Measurements from ENCODE around the gene ZNF385A.
"Not testable (repeated sequence)": the region's sequence is repeated elsewhere in the genome, so short reads cannot be mapped to it uniquely, and the experiment has no call there.

Gene ZNF385A

DNA sequence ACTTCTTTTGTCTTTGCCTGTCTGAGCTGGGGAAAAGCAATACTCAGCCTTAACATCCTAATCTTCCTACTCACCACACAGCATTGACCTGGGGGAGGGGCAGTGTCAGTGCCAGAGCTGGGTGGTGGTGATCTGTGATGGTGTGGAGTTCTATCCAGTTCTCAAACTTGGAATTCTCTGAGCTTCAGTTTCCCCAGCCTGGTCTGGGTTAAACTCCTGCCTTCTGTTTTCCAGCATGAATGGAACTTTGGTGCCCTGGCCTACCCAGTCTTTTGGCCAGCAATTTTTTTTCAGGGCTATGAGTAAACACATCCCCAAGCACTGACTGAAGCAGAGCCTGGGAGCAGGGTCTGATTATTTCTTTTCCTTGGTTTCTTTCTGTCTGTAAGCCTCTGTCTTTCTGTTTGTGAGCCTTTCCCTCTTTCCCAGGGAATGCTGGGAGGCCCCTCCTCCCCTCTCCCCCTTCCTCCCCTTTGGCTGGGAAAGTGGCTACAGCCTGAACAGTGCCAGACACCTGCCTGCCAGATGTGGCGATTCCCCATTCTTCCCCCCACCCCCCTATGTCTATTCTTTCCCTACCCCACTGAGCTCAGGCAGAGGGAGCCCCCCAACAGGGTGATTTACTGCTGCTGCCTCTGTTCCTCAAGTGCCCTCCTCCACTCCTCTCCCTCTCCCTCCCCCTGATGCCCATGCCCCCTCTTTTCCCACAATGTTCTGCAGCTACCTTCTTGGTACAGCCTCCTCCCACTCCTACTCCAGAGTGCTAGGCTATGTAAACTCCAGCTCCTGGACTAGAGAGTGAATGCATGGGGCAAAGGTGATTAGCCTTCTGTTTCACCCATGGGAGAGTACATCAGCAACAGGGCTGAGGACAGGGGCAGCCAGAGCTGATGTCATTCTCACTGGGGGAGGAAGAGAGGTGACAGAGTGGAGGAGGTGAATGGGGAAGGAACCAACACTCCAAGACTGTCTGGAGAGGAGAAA, 31.4 kb downstream of the ZNF385A start:
- peak; percentile 58 for DNase-seq

DNA sequence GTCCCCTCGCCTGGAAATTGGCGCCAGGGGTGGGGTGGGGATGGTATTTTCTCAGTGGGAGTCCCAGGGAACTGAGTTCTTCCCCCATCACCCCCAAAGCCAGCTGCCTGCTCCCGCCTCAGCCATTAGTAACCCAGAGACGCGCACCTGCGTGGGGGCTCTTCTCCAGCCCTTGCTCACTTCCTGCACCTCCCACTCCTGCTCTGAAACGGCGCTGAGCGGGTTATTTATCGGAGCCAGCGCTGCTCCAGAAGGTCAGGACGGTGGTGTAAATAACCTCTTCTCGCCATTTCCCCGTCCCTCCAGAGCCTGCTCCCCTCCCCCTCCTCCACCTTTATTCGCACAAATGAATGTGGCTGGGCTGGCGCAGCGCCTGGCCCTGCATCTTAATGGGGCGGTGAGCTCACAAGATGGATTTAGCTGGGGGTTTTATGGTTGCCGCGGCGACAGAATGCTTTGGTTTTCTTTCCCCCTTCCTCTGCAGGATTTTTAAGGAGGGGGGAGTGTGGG, 32.5 kb downstream of the ZNF385A start:
- DNase-seq, result peak; percentile 78

DNA sequence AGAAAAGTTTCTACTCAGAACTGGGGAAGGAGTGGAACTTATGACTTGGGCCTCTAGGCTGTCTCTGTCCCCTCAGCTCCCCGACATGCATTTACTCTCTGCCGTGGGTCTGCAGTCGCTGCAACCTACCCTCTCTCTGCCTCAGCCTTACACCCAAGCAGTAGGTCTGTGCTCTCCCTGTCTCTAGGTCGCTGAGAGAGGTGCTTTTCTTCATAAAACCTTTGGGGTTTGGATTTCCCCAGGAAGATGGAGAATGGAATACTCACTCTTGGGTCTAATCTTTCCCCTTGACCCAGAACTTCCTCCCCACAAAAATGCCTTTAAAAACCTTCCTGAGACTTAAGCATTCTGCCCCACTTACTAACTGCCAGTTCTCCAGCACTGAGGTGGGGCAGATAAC, 33.2 kb downstream of the ZNF385A start:
- no peak for DNase-seq

DNA sequence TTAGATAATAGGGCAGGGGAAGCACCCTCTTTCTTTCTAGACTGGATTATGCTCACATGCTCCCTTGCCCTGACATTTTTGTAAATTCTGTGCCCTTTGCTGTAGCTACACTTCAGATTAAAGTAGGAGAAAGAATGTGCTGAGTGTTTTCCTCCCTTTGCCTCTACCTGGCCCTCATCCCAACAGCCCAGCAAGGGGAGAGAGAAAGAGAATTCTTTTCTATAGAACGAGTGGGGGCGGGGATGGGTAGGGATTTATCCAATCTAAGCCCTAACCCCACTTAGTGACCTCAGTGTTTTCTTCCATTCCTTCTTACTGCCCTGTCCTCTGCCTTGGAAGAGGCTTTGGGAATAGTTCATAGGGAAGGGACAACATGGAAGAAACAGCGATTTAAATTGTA, 33.8 kb downstream of the ZNF385A start:
- DNase-seq, result no peak

DNA sequence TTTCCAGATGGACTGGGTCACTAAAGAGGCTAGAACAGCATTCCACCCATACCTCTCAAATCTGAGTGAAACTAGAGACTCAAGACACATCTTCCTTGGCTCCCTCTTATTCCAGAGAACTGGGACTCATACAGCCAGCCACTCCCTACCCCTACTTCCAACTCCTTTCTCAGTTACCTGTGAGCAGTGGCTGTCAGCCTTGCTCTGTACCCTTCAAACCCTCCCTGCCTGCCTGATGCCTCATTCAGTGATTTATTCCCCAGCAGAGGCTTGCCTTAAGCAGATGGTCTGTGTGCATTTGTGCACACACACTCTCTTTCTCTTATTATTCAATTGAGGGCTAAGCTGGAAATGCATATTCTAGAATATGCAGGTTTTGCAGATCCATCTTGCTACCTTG, 34.9 kb downstream of the ZNF385A start:
- DNase-seq, result no peak

DNA sequence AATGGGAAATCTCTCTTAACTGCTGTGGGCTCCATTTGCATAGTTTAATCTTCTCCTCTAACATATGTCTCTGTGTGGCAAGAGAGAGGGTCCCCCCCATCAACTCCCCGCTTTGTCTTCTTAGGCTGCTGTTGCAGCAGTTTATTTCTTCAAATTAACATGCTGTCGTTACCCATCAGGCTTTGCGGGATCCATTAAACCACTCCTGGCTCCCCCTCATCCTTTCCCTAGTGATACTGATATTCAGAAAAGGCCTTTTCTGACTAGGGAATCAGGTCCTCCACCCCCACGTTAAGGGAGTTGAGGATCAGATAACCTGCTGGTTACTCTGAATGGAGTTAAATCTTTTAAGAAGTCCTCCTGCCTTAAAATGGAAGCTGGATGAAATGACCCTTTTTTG, 35.5 kb downstream of the ZNF385A start:
- no peak for DNase-seq

DNA sequence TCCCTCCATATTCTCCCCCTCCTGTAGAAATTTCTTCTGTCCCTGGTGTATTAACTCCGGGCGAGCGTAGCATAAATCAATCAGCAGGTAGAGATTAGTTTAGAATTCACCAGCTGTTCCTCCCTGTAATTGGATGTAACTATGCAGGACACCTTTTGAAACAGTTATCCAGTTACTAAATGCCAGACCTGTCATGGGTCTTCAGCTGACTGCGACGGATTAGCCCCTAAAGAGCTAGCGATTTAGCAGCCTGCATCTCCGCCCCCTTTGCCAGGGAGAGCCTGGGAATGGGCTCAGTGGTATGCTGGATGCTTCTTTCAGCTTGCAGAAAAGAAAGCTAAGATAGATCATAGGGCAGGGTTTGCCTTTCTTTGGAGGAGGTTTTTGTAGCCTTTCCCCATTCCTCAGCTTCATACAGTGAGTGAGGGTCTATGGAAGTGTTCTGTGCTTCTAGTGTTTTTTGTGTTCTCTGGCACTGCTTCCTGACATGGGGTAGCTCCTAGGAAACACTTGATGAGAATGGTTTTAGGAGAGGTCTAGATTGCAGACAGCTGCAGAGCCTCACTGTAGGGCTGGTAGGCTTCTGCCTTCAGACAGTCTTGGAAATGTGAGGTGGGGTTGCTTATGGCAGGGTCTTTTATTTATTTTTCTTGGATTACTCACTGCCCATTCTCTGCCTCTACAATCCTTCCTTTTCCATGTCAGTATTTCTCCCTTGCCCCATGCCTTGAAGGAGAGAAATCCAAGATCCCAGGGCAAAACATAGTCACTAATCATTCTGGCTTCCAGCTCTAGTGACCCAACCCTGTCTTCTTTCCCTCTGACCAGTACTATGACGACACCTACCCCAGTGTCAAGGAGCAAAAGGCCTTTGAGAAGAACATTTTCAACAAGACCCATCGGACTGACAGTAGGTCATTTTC, 42.9 kb downstream of the ZNF385A start:
- no peak for DNase-seq

DNA sequence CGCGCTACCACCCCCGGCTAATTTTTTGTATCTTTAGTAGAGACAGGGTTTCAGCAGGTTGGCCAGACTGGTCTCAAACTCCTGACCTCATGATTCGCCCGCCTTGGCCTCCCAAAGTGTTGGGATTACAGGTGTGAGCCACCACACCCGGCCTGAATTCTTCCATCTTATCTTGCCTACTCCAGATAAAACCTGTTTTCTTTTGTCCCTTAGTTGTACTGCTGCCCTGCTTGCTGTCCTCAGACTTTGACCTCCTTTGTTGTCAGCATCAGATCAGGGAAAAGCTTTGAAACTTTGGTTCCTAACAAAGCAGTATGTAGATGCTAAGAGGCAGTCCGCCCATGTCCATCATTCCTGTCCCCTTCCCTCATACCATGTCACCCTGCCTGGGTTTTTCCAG, 43.7 kb downstream of the ZNF385A start:
- DNase-seq, result no peak

DNA sequence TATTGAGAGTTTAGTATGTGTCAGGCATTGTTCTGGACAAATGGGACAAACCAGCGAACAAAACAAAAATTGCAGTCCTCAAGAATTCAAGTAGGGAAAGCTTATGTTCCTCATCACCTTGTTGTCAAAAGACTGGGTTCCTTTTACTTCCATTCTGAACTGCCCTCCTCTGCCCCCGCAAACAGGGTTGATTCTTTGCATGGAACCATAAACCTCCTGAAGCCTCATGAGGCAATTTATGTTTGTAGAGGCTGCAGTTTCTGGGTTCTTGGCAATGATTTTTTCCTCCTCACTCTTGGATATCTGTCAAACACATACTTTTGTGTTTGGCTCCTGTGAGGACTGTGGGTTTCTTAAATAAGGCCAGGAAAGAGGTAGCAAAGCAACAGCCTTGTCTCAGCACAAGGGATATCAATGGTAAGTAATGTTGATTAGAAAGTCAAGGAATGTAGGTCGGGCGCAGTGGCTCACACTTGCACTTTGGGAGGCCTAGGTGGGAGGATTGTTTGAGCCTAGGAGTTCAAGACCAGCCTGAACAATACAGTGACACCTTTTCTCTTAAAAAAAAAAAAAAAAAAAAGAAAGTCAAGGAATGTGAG, 45.7 kb downstream of the ZNF385A start:
- no peak for DNase-seq

DNA sequence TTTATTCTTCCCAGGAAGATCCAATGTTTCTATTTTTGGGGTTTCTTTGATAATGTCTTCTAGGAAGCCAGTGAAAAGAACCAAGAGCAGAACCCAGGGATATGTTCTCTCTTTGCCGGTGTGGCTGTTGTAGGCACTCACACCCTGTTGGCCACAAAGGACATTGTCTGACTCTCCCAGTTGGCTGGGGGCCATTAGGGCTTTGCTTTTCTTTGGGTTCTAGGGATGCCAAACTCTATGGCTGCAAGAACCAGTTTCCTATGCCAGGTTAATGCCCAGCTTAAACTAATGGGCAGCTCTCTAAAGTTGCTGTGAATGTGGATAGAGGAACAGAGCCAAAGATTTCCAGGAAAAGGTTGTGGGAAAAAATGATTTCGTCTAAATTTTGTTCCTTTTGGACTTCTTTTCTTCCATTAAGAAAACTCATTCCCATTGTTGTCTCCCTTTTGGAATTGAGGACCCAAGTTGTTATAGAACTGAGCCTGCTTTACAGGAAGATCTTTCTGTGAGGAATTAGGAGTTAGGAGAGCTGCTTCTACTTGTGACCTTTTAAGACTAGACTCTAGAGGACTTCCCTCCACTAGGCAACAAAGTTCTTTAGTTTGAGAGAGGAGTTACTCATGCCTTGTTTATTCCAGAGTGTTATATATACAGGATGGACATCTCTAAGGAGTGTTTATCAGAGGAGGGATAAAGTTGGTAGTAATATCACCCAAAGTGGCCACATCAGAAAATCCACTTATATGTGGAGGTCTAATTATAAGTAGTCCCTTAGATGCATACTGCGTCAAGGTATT, 46.5 kb downstream of the ZNF385A start:
- DNase-seq, result no peak

DNA sequence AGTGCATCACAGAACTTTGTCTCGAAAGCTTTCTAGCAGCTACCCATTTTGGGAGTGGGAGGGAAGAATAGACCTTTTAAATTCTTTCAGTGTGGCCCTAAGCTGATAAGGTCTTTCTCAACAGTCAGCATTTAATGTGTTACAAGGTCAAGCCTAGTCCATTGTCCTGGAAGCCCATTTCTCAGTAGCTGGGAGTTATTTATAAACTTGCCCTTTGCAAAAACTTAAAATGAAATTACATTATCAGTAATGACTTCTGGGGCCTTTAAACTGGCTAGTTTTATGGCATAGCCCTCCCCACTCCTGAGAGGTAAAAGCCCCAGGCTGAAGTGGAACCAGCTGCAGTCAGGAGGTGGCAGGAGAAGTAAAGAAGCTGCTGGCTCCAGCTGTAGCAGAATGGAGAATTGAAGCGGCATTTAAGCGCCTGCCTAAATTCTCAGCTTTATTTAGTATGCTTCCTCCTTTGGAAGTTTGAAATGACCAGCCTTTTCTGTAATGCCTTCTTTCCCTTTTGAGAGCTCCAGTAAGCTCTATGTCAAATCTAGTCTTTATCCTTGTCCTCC, 47.2 kb downstream of the ZNF385A start:
- peak; percentile 25 for DNase-seq

DNA sequence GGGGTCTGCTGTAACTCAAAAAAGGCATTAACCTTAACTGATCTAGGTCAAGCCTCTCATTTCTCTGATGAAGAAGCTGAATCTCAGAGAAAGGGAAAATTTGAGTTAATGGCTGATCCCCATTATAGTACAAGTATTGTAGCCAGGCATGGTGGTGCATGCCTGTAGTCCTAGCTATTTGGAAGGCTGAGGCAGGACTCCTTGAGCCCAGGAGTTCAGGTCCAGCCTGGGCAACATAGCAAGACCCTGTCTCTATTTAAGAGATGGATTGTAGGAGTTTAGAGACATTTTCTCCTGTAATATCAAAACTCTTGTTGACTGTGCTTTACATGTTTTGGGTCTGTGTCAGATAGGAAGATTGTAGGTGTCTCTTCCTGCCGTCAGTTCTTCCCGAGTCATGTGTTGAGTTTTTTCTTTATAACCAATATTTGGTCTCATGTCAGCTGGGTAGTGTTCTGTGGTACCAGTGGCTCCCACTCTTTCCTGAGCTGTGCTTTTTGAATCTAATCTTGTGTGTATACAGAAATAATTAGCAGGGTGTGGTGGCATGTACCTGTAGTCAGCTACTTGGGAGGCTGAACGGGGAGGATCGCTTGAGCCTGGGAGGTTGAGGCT, 51.0 kb downstream of the ZNF385A start:
- DNase-seq, result no peak

DNA sequence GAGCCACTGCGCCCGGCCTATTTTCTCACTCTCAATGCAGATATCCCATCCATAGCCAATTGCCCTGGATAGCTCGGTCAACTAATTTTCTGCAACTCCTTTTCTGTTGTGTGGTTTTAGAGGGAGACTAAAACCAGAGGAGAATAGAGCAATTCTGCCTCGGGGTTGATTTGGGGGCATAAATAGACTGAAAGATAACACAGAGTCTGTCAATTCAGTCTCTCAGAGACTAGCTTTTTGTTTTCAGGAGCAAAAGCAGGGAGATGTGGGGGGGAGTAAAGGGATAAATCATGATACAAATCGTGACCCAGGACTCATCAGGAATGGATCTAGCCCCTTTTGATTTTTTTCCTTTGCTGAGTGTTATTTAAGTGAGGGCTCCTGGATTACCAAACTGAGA, 53.1 kb downstream of the ZNF385A start:
- DNase-seq, result no peak

DNA sequence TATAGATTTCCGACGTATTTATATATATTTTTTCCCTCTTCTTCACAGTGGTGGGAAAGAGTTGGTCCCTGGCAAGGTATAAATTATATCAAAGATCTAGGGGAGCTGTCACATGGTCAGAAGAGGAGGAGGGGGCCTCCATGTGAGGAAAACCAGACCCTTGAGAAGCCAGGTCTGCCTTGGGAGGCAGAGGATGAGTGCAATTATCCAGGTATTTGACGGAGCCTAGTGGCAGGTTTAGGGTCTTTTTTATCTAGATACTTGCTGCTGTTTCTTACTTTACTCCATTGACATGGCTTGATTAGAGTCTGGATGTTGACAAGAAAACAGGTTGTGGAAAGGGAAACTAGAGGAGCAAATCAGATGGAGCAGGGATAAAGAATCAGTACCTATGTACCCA, 54.1 kb downstream of the ZNF385A start:
- DNase-seq, result no peak

DNA sequence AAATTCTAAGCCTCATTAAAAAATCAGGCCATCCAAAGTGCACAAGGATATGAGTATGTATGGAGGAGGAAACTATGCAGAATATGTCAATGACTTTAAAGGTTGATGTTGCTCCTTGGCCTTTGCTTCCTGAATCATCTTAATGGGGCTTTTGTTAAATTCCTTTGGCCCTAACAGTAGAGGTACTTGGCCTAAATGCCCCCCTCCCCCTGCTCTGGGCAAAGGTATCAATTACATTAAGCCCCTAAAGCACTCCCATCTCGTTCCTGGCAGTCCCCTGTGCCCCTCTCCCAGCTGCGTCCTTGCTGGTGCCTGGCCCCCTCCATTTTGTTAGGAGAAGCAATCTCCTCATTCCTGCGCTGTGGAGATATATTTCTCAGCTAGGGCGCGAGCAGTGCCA, 54.8 kb downstream of the ZNF385A start:
- DNase-seq, result no peak

DNA sequence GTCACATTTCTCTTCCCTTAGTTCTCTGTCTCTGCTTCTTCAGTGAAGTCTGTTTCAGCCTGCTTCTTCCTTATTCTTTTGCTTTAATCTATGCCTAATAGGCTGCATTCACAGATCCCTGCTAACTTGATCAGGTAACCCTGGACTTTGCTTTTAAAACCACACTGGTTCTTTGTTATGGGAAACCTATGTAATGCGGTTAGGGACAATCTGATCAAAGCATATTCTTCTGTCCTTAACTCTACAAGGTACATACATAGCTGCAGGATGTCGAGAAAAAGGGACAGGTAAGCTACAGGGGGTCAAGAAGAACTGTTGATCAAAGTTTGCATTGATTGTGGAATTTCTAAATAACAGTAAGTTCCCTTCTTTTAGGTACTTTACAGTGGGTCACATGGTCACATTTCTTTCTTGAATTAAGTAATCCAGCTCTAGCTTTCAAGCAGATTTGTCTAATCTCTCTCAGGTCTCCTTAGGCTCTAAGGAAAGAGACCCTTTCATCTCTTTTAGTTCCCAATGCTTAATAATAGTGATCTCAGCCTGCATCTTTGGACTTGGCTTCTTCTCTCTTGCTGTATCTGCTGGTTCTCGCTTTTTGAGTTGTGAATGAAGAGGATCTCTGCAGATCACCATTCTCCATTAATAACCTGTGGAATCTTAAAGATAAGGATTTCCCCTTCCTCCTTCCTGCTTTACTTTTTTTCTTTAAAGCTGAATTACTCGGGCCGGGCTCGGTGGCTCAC, 55.8 kb downstream of the ZNF385A start:
- DNase-seq, result no peak

DNA sequence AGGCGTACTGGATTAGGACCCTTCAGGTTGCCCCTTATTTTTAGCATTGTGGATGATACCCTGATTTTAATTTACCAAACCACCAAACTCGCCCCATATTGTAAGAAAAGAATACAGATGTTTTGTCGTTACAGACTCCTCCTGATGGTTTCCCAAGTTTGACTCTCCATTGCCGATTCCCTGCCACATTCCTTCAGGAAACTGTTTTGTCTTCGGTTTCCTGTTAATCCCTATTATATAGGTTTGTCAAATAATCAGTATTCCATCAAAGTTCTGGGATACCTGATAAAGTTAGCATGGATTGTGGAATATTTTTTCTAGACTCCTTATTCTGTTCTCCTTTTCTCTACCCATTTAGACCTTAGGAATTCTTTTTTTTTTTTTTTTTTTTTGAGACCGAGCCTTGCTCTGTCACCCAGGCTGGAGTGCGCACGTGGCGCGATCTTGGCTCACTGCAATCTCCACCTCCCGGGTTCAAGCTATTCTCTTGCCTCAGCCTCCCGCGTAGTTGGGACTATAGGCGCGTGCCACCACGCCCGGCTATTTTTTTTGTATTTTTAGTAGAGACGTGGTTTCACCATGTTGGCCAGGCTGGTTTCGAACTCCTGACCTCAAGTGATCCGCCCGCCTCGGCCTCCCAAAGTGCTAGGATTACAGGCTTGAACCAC, 59.0 kb downstream of the ZNF385A start:
- DNase-seq, result not testable (repeated sequence)

DNA sequence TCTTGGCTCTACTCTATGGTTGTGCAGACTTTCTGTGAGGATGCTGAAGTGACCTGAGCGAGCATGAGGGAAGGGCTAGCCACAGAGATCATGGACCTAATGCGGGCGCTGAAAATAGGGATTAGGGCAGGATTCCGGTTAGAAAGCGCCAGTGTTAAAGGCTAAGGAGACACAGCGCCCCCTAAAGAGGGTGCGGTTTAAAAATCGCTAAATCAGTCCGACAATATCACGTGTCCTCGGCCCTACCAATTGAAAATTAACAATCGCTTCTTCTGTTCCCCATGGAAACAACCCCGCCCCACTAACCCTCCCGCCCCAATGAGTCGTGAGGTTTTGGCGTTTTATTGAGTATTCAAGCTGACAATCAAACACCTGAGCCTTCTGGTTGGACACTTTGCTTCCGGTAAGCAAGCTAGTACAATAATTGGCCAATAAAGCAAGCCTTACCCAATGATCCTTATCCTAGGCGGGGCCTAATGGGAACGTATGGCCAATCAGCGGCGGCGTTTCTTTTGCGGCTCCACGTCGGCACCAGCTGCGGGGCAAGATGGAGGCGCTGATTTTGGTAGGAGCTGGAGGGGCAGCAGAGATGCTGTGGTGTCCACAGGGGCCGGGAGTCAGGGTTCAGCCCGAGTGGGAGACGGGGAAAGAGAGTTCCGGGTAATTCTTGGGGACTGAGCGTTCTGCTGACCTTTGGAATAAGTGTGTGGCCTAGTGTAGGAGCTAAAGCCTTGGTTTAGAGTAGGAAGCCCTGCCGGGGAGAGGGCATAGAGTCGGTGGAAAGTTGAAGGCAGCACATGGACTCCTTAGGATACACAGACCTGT, 59.7 kb downstream of the ZNF385A start, which contains the start of gene COPZ1:
Gene COPZ1 (plus strand): TSS at position 515 of the 825 bp plus-strand sequence. CDS start 33 bp downstream, at position 548.
- peak; percentile 98 for DNase-seq

DNA sequence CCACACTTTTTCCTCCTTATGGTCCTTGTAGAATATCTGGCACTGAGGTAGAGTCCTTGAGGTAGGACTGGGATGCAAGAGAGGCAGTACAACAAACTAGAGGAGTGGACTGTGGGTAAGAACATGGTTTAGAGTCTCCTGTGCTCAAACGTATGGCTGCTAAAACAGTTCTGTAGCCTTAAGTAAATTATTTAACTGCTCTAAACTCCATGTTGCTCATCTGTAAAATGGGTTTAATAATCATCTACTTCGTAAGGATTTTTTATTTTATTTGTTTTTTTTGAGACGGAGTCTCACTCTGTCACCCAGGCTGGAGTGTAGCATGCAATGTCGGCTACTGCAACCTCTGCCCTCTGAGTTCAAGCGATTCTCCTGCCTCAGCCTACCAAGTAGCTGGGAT, 63.2 kb downstream of the ZNF385A start:
- DNase-seq, result no peak

Data from NCI-H2029 treated with DMSO at 0.1 percent for 48 hours (cell line).